Cardiac septum (tissue), 1 donor: Measurements from ENCODE around the gene FANCD2. TPM values are rescaled to one million over a fixed set of nuclear protein-coding genes. Genes with fewer than 3 reads are reported as not detected.
"Not testable (repeated sequence)": the region's sequence is repeated elsewhere in the genome, so short reads cannot be mapped to it uniquely, and the experiment has no call there.

Experiments
- DNase-seq: peaks from one replicate; pipeline ENCODE4 v3.0.0-alpha.2; 2020; ENCODE audit warnings: low spot score
- intact Hi-C: fragments of 100-400 bp; cut with DNase I; formaldehyde crosslinking; loops from one replicate; pipeline ENCODE4 v1.14.0; 2022
- total RNA-seq: library from RNA; stranded (reverse); fragmentation: NEBNext Ultra II Directional; extraction: Animal tissue kit (Norgen Biotek cat#: 25700); gene quantifications from one replicate; pipeline ENCODE4 v1.2.1, GENCODE V29; 2021
- donor health status: DM: no; HTN: no; CAD: no.

FANCD2 gene
- total RNA-seq, 1 donor from 2014 or later = 0.48 TPM

DNA sequence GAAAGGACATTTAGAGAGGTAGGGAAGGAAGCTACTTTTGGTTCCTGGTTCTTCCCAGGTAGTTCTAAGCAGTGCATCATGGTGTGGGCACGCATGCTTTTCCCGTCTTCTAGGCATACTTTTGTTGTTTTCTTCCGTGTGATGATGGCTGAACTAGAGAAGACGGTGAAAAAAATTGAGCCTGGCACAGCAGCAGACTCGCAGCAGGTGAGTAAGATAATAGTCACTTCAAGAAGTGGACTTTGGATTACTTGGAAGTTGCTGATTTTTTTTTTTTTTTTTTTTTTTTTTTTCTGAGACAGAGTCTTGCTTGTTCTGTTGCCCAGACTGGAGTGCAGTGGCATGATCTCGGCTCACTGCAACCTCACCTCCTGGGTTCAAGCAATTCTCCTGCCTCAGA, 63.9 kb downstream of the FANCD2 start:
- intact Hi-C loops = no loop called here
- DNase-seq = no peak

DNA sequence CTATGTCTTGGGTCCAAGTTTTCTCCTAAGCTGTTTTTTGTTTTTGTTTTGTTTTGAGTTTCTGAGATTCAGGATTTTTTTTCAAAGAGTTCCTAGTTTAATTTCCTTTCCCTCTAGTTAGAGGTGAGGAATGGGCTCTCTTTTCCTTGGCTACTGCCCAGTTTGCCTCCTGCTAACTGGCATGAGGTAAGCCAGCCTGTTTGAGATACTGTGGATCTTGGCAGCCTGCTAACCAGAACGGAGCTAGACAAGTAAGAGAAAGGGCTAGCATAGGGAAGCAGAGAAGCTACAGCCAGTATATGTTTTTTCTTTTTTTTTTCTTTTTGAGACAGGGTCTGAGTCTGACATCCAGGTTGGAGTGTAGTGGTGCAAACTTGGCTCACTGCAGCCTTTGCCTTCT, 64.5 kb downstream of the FANCD2 start:
- DNase-seq, intact Hi-C loops: not testable (repeated sequence)

GRCh38 chr3:10091387-10091786, 65.2 kb downstream of the FANCD2 start:
- DNase-seq, intact Hi-C loops: not testable (repeated sequence)

- intact Hi-C loops = no loop called here
- DNase-seq = no peak
These were observed 67.4 kb downstream of the FANCD2 start for GRCh38 chr3:10093678-10094077.

DNA sequence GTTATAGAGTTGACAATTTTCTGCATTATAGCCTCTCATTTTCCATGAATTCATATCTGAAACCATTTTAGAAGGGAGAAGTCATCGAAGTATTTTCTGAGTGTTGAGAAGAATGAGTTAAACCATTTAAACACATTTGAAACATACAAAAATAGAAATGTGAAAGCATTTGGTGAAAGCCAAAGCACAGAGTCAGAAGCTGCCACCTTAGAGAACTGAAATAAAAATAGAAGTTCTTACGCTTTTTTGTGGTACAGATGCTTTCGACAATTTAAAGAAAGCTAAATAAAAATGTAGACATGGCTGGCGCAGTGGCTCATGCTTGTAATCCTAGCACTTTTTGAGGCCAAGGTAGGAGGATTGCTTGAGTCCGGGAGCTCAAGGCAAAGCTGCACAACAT, 72.8 kb downstream of the FANCD2 start:
- intact Hi-C loops = no loop called here
- DNase-seq = no peak

- intact Hi-C loops = no loop called here
- no peak for DNase-seq
These were observed 80.7 kb downstream of the FANCD2 start for GRCh38 chr3:10106919-10107318.

DNA sequence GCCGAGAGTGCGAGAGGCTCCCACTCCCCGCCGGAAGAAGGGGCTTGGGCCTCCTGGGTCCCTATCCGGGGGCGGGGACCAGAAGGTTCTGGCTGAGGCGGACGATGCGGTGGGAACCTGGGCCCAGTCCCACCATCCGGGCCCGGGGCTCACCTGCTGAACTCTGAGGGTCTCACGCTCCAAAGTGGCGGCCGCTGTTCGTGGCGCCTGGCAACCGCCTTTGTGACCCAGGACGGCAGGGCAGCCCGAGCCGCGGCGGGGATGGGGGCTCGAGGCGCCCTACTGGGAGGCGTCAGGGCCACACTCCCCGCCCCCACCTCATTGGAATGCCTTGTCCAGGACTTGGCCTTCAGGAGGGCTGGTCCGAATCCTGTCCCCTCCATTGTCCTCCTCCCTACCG, 81.9 kb downstream of the FANCD2 start, which contains the start of gene FANCD2OS:
FANCD2OS (minus strand) TSS at position 165 of the 400 bp plus-strand sequence. CDS start 3,481 bp downstream, outside the sequence.
- DNase-seq = no peak
- intact Hi-C loops = no loop called here

DNA sequence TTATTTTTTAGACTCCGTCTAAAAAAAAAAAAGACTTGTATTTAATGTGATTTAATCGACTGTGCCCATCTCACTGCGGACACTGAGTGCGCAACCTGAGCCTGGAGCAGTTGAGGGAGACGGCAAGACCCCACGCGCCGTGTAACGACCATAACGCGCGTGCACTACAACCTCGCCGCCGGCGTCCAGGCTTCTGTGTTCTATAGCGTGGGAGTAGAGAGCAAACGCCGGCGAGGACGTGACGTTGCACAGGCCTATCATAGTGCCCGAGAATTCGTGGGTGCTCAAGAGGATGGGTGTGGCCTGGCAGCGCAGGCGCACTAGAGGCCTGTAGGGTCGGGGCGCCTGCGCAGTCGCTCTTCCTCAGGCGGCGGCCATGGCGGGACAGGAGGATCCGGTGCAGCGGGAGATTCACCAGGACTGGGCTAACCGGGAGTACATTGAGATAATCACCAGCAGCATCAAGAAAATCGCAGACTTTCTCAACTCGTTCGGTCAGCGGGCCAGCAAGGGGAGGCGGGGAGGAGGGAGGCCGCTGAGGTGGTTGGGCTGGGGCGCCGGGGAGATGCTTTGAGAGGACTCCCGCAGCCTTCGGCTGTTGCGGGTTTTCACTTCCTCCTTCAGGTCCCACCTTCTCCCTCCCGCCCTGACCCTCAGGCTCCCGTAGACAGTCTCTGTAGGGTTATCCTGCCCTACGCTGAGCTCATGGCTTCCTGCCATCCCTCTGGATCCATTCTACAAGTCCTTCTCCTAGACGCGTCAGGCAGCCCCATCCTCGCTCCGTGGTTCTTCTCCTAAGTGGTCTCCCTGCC, 89.3 kb downstream of the FANCD2 start, which contains the start of gene BRK1:
BRK1 (plus strand) TSS at position 350 of the 812 bp plus-strand sequence; CDS start at position 377, 27 bp downstream.
- intact Hi-C loops = loop anchor here (2.0 to 5.0 kb wide), 3 partner anchors 27 to 108 kb away; partner anchors contain the start of gene FANCD2
- DNase-seq = peak; percentile 97

DNA sequence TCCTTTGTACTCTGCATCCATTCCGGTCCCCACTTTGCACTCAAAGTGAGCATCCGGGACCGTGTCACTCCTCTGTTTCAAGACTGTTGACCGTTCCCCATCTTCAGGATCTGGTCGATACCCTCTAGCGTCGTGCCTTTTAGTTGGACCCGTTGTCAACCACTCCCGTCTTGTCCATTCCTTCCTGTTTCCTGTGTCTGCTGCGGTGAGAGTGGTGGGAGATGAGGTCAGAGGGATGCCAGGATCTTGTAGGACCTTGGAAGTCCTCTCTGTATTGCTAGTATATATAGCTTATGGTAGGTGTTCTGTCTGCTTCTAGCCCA, 89.9 kb downstream of the FANCD2 start:
- intact Hi-C loops = loop anchor here (2.0 to 5.0 kb wide), 3 partner anchors 27 to 109 kb away; partner anchors contain the start of gene FANCD2
- no peak for DNase-seq

GRCh38 chr3:10116928-10117327, 90.7 kb downstream of the FANCD2 start:
- intact Hi-C loops = loop anchor here (2.0 to 5.0 kb wide), 3 partner anchors 26 to 110 kb away; partner anchors contain the start of gene FANCD2
- no peak for DNase-seq

DNA sequence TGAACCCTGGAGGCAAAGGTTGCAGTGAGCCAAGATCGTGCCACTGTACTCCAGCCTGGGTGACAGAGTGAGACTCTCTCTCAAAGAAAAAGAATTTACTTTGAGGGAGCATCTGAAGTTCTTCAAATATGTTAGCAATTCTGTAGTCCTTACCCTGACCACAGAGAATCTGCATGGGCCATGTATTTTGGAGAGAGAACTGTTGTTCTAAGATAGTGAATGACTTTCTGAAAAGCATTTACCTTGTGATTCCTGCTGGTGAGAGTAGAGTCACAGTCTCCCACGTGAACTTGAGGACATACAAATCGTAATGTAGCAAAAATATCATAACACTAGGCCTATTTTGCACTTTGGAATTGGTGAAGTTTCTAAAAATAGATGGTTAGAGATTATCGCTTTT, 93.1 kb downstream of the FANCD2 start:
- intact Hi-C loops = loop anchor here (5.0 kb wide), 2 partner anchors 92 to 112 kb away; partner anchors contain the start of gene FANCD2
- DNase-seq = no peak

- intact Hi-C loops = no loop called here
These were observed 94.8 kb downstream of the FANCD2 start for GRCh38 chr3:10121064-10121463.

DNA sequence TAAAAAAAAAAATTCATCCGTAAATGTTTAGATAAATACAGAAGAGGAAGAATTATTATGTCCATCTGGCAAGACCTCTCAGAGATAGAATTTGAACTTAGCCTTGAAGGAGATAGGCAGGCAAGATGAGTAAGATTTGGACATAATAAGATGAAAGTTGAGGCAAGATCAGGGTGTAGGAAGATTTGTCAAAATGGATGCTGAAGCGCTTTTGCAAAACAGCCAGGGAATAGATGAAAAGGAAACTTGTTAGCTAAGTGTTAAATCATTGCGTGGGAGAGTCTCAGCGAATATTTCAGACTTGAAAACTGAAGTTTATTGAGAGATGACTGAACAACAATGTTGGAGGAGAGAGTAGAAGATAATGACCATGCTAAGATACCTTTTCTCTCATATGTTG, 96.5 kb downstream of the FANCD2 start:
- intact Hi-C loops = no loop called here
- DNase-seq = no peak

More at GRCh38 chr3:10121064-10121463, 94.8 kb downstream of the FANCD2 start:
- no peak for DNase-seq

GRCh38 chr3:10135872-10136271, 109.6 kb downstream of the FANCD2 start:
- intact Hi-C loops, DNase-seq: not testable (repeated sequence)

DNA sequence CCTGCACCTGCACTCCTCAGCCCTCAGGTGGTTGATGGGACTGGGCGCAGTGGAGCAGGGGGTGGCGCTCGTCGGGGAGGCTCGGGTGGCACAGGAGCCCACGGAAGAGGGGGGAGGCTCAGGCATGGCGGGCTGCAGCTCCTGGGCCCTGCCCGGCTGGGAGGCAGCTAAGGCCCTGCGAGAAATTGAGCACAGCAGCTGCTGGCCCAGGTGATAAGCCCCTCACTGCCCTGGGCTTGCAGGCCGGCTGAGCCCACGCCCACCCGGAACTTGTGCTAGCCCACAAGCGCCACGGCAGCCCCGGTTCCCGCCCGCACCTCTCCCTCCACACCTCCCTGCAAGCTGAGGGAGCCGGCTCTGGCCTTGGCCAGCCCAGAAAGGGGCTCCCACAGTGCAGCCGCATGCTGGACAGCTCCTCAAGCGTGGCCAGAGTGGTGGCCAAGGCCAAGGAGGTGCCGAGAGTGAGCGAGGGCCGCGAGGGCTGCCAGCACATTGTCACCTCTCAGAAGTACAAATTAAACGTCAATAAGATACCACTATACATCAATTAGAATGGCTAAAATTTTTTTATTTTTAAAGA, 110.3 kb downstream of the FANCD2 start:
- intact Hi-C loops = no loop called here
- DNase-seq = no peak

DNA sequence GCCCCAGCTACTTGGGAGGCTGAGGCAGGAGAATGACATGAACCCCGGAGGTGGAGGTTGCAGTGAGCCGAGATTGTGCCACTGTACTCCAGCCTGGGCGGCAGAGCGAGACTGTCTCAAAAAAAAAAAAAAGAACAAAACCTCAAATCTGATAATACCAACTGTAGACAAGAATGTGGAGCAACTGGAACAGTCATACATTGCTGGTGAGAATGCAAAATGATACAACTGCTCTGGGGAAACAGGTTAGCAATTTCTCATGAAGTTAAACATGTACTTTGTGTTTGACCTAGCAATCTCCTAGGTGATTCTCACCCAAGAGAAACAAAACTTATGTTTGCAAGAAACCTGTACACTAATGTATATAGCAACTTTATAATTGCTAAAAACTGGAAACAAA, 110.9 kb downstream of the FANCD2 start:
- no peak for DNase-seq
- intact Hi-C loops = no loop called here

GRCh38 chr3:10140996-10141546, 114.8 kb downstream of the FANCD2 start:
- no peak for DNase-seq
- intact Hi-C loops = no loop called here

DNA sequence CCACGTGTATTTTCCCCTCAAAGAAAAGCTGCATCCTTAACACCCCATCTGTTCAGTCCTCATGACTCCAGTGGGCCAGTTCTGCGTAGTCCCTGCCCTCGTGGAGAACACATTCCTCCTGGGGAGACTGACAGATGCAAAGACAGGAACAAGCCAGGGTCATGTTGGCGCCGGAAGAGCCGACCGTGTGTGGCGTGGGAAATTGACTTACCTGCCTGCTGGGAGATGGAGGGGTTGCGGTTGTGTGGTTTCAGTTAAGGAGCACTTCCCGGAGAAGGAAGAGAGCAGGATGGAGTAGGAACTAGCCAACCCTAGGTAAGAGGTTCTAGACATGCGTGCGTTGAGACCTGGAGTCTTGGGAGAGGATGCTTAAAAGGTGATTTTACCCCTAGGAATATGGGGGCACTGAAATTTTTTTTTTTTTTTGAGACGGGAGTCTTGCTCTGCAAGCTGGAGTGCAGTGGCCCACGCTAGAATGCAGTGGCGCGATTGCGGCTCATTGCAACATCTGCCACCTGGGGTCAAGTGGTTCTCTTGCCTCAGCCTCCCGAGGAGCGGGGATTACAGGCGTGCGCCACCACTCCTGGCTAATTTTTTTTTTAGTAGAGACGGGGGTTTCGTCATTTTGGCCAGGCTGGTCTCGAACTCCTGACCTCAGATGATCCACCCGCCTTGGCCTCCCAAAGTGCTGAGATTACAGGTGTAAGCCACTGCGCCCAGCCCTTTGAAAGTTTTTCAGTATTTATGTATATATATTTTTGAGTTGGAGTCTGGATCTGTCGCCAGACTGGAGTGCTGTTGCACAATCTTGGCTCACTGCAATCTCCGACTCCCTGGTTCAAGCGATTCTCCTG, 116.7 kb downstream of the FANCD2 start:
- no peak for DNase-seq
- intact Hi-C loops = loop anchor here (2.0 kb wide), 1 partner anchor 26 kb away; no protein-coding TSS in a partner anchor

DNA sequence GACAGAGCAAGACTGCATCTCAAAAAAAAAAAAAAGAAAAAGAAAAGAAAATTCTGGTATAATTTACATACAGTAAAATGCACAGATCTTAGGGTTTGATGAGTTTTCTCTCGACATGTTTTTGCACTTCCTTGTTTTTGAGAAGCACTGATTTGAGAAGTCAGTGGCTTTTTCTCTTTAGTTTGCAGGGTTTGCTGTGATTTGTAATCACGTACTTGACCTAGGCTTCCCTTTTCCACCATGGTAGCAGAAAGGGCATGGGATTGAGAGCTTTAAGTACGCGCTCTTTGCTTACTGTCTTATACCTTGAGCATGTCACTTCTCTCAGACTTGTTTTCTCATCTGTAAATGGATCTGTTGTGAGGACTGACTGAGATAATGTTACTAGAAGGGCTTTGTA, 119.4 kb downstream of the FANCD2 start:
- no peak for DNase-seq
- intact Hi-C loops = no loop called here
